HG03460 (cell line): ENCODE results near the gene MPHOSPH6.
"Not testable (repeated sequence)": the region's sequence is repeated elsewhere in the genome, so short reads cannot be mapped to it uniquely, and the experiment has no call there.

Experiments used
- ATAC-seq: cut with Tn5 transposase; IDR thresholded peaks from one replicate; pipeline ENCODE4 v1.9.1; 2021; ENCODE audit not compliant: unreplicated experiment

The MPHOSPH6 gene

GRCh38 chr16:82176204-82176603 is 6.2 kb upstream of the MPHOSPH6 start:
- ATAC-seq = no peak

GRCh38 chr16:82175627-82176026 is 5.6 kb upstream of the MPHOSPH6 start:
- ATAC-seq = no peak

DNA sequence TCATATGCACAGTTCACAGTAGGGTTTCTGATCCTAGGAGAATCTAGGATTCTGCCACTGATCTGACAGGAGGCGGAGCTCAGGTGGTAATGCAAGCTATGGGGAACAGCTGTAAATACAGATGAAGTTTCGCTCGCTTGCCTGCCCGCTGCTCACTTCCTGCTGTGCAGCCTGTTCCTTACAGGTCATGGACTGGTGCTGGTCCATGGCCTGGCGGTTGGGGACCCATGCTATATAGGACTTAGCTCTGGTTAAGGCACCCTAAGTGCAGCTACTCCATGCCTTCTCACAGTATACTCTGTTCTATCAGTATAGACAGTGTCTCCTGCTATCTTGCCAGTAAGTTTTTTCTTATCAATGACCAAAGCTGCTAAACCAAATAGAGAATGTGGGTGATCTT is 2.4 kb downstream of the MPHOSPH6 start:
- no peak for ATAC-seq

DNA sequence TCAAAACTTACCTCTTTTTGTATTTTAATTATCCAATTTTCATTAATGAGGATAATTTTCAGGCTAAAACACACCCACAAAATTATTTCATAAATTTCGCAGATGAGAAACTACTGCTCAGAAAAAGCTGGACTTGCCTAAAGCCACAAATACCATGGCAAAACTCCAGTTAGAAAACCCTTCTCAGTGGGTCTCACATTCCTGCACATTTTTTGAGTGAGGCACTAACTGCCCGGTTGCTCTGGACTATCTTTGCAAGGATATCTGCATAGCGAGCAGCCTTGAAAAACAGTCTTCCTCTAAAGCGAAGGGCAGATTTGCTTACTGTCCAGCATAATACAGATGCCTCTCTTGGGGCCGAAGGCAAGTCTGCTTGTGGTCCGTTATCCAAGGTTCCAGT is 9.8 kb downstream of the MPHOSPH6 start:
- ATAC-seq = no peak

DNA sequence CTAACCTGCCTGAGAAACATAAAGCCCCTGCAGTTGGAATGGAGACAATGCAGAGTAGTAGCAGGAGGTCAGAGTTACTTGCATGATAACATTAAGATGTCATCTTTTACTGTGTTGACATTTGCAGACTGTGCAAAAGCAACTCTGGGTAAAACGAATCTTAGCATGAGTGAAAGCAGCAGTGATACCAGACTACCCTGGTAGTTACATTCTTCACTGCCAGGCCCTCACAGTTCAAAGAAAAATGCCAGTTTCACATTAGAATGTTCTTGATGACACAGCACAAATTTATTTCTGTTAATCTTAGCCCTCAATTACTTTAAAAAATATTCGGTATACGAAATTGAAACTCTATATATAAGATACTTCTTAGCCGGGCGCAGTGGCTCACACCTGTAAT is 12.2 kb downstream of the MPHOSPH6 start:
- no peak for ATAC-seq

DNA sequence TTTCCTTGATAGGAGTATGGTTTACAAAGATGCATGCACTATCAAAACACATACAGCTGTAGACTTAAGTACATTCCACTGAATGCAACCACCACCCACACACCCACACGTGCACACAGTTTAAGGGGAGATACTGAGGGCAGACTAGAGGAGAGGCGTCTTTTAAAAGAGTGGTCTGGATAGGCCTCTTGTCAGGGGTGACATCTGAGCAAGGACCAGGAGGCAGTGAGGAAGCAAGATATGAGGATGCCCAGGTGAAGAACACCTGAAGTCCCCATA is 12.6 kb downstream of the MPHOSPH6 start:
- no peak for ATAC-seq

GRCh38 chr16:82156761-82157533 is 13.1 kb downstream of the MPHOSPH6 start:
- ATAC-seq = no peak

DNA sequence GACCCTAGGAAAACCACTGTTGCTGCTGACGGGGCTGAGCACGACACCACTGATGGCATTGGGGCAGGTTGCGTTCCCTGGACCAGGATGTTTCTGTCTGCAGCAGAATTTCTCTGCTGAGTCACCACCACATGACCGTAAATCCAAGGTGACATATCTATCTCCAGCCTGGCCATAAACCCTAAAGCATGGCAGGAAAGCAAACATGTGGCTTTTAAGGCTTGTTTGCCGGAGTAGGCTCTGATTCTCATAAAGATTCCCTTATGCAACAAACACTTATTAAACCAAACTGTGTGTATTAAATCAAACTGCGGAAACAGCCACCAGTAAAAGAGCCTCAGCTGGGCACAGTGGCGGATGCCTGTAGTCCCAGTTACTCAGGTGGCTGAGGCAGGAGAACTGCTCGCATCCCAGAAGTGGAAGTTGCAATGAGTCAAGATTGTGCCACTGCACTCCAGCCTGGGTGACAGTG is 17.3 kb downstream of the MPHOSPH6 start:
- no peak for ATAC-seq

DNA sequence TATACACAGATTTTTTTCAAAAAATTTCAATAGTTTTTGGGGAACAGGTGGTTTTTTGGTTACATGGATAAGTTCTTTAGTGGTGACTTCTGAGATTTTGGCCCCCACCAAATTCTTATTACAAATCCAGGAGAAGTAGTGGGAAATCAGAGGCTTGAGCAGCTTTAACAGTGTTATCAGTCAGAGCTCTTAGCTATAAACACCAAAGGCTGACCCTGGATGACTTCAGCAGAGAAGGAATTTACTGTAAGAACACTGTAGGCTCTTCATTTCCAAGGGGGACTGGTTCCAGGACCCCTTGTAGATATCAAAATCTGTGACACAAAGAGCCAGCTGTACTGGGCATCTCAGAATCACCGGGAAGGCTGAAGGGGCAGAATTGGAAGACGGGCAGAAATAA is 17.8 kb downstream of the MPHOSPH6 start:
- no peak for ATAC-seq

DNA sequence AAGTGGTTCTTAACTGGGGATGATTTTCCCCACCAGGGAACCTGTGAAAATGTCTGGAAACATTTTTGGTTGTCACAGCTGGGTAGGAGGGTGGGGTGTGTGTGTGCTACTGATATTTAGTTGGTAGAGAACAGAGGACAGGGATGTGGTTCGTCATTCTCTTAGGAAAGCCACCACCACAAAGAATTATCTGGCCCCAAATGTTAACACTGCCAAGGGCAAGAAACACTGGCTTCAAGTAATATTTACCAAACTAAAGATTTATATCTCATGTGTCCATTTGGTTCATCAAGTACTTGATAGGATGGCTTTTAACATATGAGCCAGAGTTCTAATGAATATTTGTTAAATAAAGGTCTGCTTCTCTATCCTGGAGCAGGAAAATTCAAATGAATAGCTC is 19.5 kb downstream of the MPHOSPH6 start:
- no peak for ATAC-seq

DNA sequence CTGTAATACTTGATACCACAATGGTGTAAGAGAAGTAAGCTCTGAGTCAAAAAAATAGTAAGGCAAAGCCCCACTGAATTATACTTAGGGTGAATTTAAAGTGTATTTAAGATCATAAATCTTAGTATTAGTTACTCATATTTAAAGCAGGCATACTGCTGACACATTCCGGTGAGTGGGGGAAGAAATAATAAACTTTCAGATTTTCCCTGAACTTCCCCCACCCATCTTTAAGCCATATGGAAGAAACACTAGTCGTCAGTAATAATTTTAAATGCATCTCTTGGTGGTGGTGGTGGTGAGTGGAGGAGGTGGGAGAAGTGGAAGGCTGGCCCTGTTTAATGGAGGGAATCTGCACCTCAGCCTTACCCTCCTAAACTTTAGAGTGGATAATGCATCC is 20.5 kb downstream of the MPHOSPH6 start:
- ATAC-seq = no peak

DNA sequence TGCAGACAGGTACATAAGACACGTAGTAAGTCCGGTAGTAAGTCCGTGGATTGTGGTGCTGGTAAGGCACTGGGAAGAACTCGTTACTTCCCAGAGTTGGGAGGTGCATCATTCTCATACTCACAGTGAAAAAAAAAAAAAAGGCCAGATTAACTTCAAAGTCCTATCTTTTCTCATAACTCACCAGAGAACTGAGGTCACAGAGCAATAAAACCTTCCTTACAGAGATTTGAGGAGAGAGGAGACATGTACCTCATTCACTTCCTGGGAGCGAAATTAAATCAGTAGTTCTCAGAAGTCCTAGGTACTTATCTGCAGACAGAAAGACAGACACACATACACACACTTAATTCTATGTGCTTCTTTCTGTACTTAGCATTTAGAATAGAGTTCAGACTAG is 22.5 kb downstream of the MPHOSPH6 start:
- ATAC-seq = no peak

DNA sequence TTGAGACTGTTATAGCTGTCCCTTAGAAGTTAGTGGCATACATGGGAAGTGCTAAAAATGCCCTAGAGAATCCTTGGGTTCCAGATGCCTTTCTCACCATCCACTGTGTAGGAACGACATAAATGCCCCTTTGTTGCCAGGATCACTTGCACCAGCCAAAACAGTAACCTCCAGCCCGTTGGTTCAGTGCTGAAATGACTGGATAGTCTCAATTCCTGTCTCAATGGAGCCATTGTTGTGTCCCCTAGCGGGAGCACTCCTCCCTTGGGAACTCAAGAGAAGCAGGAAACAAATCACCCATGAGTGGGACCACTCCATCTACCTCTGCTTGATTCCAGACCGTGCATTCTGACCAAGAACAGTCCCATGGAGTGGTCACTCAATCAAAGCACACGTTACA is 23.1 kb downstream of the MPHOSPH6 start:
- no peak for ATAC-seq

DNA sequence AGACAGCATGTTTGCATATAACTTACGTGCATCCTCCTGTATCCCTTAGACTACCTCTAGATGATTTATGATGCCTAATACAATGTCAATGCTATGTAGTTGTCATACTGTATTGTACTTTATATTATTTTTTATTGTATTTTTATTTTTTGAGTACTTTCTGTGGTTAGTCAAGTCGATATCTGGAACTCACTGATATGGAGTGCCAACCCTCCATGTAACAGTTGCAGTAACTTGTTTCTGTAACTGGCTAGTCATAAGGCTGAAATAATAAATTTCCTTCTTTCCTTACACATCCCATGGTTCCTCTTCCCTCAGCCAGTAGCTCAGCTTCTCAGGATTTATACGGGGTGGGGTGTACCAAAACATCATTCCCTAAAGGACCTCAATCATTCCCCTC is 23.5 kb downstream of the MPHOSPH6 start:
- no peak for ATAC-seq

GRCh38 chr16:82139286-82139571 is 30.8 kb downstream of the MPHOSPH6 start:
- ATAC-seq = not testable (repeated sequence)

DNA sequence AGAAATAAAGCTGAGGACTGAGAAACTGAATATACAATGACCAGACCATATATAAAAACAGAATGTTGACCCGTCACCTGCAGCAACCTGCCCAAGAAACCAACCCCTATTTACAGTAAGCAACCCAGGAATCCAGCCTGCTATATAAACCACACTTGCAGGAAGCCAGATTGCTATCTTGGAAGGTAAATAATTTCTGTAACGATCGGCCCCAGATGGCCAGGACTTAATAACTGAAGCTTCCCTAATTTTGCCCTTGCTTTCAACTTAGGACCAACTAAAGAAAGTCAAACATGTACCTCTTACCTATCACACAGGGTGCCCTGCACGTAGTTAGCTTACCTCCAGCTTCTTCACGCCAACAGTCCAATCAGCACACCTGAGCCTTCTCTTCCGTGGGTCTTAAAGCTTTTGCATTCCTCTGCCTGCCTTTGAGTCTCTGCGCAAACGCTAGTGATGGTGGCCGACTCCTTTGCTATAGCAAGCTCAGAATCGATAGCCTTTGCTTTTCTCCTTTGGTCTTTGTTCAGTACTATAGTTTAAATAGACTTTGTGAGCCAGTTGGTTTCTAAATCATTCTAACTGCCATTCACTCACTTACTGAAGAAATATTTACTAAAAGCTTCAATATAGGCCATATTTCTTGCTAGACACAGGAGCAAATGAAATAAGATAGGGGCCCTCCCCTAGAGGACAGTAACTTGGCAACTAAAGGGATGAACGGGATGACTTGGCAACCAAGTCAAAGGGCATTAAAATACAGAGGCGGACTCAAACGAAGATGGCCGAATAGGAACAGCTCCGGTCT is 31.3 kb downstream of the MPHOSPH6 start:
- ATAC-seq = no peak

DNA sequence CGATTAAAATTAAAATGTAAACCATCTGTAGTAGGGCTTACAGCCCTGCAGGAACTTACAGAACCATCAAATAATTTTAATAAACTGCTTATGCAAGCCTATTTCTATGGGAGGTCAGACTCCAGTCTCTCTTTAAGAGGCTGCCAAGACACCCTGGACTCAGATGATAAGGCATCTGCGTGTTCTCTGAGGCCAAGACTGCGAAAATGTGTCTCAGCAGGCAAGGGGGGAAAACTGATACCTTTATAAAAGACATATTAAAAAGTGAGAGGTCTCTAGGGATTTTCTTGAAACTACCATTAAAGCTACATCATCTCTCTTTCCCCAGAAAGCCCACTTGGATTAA is 32.2 kb downstream of the MPHOSPH6 start:
- no peak for ATAC-seq

DNA sequence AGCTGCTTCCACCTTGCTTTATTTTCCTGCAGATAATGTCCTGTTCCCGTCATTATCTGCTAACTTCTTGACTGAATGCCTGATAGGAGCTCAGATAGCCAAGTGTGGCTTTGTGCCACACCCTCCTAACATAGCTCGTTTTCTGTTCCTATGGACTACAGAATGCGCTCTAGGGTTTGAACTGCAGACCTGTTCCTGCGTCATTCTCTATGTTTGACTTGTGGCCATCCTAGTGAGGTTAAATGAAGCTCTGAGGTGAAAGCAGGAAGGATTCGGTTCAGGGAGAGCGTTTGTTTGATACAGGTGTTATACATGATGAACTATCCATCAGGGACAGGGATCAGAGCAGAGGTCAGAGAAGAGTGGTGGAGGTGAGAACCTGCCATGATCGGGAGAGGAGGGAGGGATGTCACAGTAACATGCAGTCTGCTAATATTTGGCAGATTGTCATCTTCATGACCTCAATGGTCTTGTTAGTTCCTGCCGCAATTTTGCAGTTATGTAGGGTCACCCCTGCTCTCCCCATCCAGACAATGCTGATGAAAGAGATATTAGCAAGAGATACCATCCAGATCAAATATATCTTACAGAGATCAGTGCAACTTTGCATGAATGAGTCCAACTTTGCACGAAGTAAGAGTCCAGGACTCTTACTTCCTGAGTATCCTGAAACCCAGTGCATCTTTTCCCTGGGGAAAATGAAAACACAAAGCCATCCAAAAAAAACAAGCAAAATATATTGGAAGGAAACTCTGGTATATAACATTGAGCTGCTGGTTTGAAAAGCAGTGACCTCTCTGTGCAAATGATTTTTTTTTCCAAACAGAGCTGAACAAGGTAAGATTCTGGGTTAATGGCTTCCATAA is 32.8 kb downstream of the MPHOSPH6 start:
- no peak for ATAC-seq

DNA sequence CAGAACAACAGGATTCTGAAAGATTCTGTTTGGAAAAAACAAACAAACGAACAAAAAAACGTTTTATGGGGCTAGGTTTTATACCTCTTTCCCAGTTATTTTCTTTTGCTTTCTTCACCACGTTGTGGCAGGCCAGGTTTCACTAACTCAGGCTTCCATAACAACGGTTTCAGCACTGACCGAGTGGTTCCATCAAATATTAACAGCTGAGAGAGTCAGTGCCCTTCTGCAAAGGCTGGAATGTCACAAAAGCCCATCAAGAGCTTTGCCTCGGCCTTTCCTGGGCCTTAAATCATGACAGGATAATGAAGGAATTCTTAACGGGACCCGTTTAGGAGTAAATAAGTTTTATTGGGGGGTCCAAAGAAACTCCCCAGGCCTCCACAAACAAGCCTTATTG is 34.2 kb downstream of the MPHOSPH6 start:
- ATAC-seq = no peak

DNA sequence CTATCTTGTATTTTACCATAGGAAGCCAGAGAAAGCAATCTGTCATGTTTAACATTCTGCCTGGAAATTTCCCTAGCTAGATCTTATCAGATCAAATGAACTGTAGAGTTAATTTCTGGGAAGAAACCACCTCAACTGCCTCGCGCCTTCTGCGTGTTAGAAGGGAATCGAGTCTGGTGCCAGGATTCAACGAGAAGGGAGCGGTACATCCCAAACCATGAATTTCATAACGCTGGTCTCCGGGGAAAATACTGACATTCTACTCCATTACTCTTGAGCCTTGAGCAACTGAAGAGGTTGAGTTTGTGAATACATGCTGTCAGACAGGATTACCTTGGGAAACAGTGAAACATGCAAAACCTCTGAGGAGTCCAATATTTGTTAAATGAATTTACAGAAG is 35.2 kb downstream of the MPHOSPH6 start:
- no peak for ATAC-seq

DNA sequence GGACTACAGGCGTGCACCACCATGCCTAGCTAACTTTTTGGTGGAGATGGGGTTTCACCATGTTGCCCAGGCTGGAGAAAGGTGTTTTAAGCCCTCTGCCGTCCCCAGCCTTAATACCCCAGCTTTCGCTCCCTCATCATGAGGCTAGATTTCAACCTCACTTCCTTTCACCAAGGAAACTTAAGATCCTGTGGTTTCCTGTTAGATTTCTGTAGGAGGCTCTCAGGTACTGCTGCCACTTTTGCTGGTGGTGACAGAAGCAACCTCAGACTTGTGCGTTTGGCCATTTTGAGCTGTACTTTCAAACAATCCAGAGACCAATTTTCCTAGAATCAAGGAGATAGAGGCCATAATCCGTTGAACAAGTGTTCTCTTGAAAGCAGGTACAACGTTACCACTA is 36.2 kb downstream of the MPHOSPH6 start:
- ATAC-seq = no peak

DNA sequence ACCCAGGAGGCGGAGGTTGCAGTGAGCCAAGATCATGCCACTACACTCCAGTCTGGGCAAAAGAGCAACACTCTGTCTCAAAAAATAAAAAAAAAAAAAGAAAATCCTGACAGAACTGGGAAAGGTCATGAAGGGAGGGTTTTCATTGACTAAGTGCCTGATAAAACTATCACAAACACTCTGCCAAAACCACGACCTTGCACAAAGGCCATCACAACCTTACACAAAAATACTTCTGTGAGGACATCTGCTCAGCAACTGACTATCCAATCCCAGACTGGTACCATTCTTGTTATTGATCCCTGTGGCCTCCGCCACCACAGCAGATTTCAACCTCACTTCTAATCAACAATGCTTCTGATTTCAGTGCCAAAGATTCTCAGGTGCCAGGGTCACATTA is 40.1 kb downstream of the MPHOSPH6 start:
- ATAC-seq = no peak
